ENCODE data around the gene TRERF1.

Gene TRERF1

GRCh38 chr6:42427871-42428270 is 23.9 kb downstream of the TRERF1 start:
- TF ChIP-seq CTCF (IDR thresholded peaks at IDR 0.05), result no peak

- TF ChIP-seq CTCF (IDR thresholded peaks at IDR 0.05), result no peak
Observed at GRCh38 chr6:42426191-42426590, 25.5 kb downstream of the TRERF1 start.

GRCh38 chr6:42424906-42425474 is 26.7 kb downstream of the TRERF1 start:
- TF ChIP-seq CTCF (IDR thresholded peaks at IDR 0.05), result no peak

GRCh38 chr6:42423244-42423643 is 28.5 kb downstream of the TRERF1 start:
- TF ChIP-seq CTCF (IDR thresholded peaks at IDR 0.05), result no peak

- no peak for TF ChIP-seq CTCF (IDR thresholded peaks at IDR 0.05)
Observed at GRCh38 chr6:42420741-42421140, 31.0 kb downstream of the TRERF1 start.

GRCh38 chr6:42419490-42420280 is 32.0 kb downstream of the TRERF1 start:
- no peak for TF ChIP-seq CTCF (IDR thresholded peaks at IDR 0.05)

GRCh38 chr6:42418724-42419123 is 33.0 kb downstream of the TRERF1 start:
- TF ChIP-seq CTCF (IDR thresholded peaks at IDR 0.05), result no peak
